Stomach (tissue), 9 donors: ENCODE data around the gene RPTOR. TPM values are rescaled to one million over a fixed set of nuclear protein-coding genes. Genes with fewer than 3 reads are reported as not detected.
A peak's percentile ranks its signal among the peaks of the same experiment; 100 is the strongest.

ENCODE experiments used
- DNase-seq, 2 donors: peaks; one replicate each; pipeline versions ENCODE4 v3.0.0 to v3.0.0-alpha.2; 2013 to 2019
- H3K27ac ChIP-seq, 5 donors: fragments of 200-600 bp in 4 of 5; sonication (generic) in 4 of 5; one replicate each; pipeline ENCODE4 v1.5.1; 2013 to 2019; ENCODE audit warnings: mild to moderate bottlenecking in 1 of 5, moderate library complexity in 1 of 5
- H3K27me3 ChIP-seq, 3 donors: fragments of 200-600 bp; sonication (generic); one replicate each; pipeline ENCODE4 v1.5.1; 2017 to 2019; ENCODE audit warnings: mixed run types in 1 of 3
- H3K36me3 ChIP-seq, 4 donors: fragments of 200-600 bp; sonication (generic); 1 replicate in 3 of 4; 2 replicates in 1 of 4; pipeline ENCODE4 v1.5.1; 2016 to 2019
- H3K4me1 ChIP-seq, 4 donors: fragments of 200-600 bp; sonication (generic); one replicate each; pipeline ENCODE4 v1.5.1; 2016 to 2019
- H3K4me3 ChIP-seq, 4 donors: fragments of 200-600 bp; sonication (generic) in 3 of 4; one replicate each; pipeline ENCODE4 v1.5.1; 2016 to 2019; ENCODE audit warnings: mild to moderate bottlenecking in 1 of 4
- H3K9me3 ChIP-seq, 4 donors: fragments of 200-600 bp; sonication (generic); one replicate each; pipeline ENCODE4 v1.5.1; 2016 to 2019
- EP300 ChIP-seq: sonication (generic); formaldehyde crosslinking; IDR thresholded peaks from one replicate; pipeline ENCODE4 v1.6.1; 2017; ENCODE audit warnings: antibody characterized with exemption
- POLR2A ChIP-seq, 4 donors: fragments of 450-650 bp; IDR thresholded peaks; one replicate each; pipeline ENCODE4 v1.6.1; 2016; ENCODE audit warnings: antibody characterized with exemption in 4 of 4, control low read depth in 2 of 4, mild to moderate bottlenecking in 1 of 4, moderate library complexity in 1 of 4
- POLR2AphosphoS5 ChIP-seq, 3 donors: sonication (generic); formaldehyde crosslinking; IDR thresholded peaks; one replicate each; pipeline ENCODE4 v1.6.1; 2016; ENCODE audit warnings: antibody characterized with exemption in 3 of 3
- WGBS, 5 donors: extraction: QIAGEN DNeasy Blood & Tissue Kit in 3 of 5; methylation state at CpG; one replicate each; pipeline versions ENCODE4 v1.1.5 to v1.1.7; 2013 to 2018; 5-methylcytosine and 5-hydroxymethylcytosine counted together
- intact Hi-C: fragments of 100-400 bp; cut with DNase I; formaldehyde crosslinking; loops from one replicate; pipeline ENCODE4 v1.15.1; 2023; ENCODE audit warnings: low total_unique reads
- polyA plus RNA-seq, 3 donors: library from polyadenylated mRNA; stranded (reverse); fragments of 200-250 nt; gene quantifications; one replicate each; pipeline ENCODE4 v1.2.3, GENCODE V29; 2013
- total RNA-seq, 5 donors: library from RNA; depleted of rRNA; stranded (reverse); fragments of >200 nt; gene quantifications; one replicate each; pipeline versions ENCODE4 v1.1.0 to v1.2.3, GENCODE V29; 2014 to 2016
- TF ChIP-seq, protein P1 (sequence below), 7 experiments: fragments of 450-650 bp in 4 of 7; fragments of 200-600 bp in 3 of 7; sonication (generic) in 3 of 7; IDR thresholded peaks; one replicate each; pipeline ENCODE4 v1.5.1; 2016 to 2019; ENCODE audit warnings: antibody characterized with exemption in 7 of 7, control low read depth in 2 of 7, mild to moderate bottlenecking in 1 of 7
- donor health status: healthy with polysubstance abuse.
- donor health status: Bipolar disorder and iron deficiency.
- donor health status: healthy.

Gene RPTOR
- total and polyA plus RNA-seq, 8 donors = 3.8 to 103 (median 19.3) TPM

DNA sequence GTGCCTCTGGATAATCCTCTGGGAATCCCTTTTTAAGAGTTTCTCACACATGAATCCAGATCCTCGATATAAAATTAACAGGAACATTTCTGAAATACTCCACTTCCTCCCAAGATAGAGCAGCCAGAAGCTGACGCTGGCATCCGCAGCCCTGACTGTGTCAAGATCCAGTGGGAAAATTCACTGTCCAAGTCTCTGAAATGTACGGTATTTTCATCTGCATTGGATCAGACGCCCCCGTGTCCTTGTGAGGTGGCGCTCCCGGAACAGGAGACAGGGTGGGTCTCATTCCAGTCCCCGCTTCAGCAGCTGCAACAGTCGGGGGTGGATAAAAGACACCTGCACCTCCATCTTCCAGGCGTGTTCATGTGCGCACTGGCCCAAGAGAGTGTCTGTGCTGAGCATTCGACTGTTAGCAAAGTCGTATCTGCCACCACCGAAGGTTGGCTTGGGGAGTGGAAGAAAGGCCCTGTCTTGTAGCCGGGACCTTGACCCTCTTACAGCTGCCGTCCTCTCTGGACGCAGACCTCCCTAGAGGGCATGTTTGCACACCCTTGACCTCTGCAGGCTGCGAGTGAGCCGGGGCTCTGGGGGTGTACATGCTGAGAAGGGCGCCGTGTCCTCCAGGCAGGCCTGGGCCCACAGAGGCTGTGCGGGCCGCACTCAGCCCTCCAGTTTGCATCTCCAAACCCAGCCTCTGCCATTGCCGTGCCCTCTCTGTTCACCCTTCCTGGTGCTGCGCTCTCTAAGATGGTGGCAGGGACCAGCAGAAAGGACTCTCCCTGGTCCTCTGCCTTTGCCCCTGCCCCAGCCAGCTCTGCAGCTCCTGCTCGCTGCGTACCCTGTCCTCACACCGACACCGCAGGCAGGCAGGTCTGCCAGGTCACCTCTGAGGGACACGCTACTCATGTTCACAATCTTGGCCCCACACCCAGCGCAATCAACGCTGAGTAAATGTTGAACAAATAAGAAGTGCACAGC, 375.0 kb downstream of the RPTOR start:
- Histone ChIP-seq H3K4me1 (peaks cover 0 to 29% (median 16%) of the 10 kb centered on the region in 4 donors), H3K4me3 (no peak overlapping the region), H3K27ac (peak overlapping the region; percentile 16 to 59 (median 30)), H3K36me3 (peaks cover 9 to 77% (median 60%) of the 10 kb centered on the region in 4 donors), H3K27me3 (no peaks in the 10 kb centered on the region), H3K9me3 (no peaks in the 10 kb centered on the region)
- intact Hi-C loops = no loop called here
- TF ChIP-seq POLR2AphosphoS5 (IDR thresholded peaks at IDR 0.05) = no peak
- TF ChIP-seq EP300 = no peak
- TF ChIP-seq, protein P1, sequence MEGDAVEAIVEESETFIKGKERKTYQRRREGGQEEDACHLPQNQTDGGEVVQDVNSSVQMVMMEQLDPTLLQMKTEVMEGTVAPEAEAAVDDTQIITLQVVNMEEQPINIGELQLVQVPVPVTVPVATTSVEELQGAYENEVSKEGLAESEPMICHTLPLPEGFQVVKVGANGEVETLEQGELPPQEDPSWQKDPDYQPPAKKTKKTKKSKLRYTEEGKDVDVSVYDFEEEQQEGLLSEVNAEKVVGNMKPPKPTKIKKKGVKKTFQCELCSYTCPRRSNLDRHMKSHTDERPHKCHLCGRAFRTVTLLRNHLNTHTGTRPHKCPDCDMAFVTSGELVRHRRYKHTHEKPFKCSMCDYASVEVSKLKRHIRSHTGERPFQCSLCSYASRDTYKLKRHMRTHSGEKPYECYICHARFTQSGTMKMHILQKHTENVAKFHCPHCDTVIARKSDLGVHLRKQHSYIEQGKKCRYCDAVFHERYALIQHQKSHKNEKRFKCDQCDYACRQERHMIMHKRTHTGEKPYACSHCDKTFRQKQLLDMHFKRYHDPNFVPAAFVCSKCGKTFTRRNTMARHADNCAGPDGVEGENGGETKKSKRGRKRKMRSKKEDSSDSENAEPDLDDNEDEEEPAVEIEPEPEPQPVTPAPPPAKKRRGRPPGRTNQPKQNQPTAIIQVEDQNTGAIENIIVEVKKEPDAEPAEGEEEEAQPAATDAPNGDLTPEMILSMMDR (IDR thresholded peaks at IDR 0.05) = no peak
- no peak for TF ChIP-seq POLR2A (IDR thresholded peaks at IDR 0.05)
- 62 to 75% (median 70%) methylated on average over 18 to 33 of the region's 33 CpGs for WGBS, 5 donors
- peak; percentile 47 to 85 for DNase-seq

DNA sequence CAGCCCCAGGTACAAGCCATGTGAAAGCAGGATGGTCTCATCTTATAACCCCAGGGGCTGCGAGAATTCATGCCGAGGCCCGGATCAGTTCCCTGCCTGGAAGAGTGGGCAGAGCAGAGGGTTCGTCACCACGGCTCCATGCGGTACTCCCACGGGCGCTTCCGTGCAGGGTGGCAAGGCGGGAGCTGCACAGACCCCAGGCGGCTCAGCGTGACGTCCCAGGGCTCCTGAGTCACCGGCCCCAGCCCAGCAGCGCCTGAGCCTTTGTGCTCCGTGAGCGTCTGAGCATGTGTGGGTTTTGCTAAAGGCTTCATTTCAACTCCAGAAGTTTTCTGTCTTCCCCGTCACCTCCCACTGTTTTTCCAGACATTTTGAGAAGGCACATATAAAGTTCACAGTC, 375.8 kb downstream of the RPTOR start:
- H3K36me3 ChIP-seq = peaks cover 17 to 81% (median 64%) of the 10 kb centered on the region in 4 donors
- DNase-seq = peak in 1 of 2 donors; percentile 80
- H3K27ac ChIP-seq = peak overlapping the region in 4 of 5 donors; percentile 9 to 59 (median 45)
- no peaks in the 10 kb centered on the region for H3K27me3 ChIP-seq
- H3K4me3 ChIP-seq = no peak overlapping the region
- 68 to 90% (median 70%) methylated on average over 11 to 18 of the region's 18 CpGs for WGBS, 5 donors
- H3K9me3 ChIP-seq = no peaks in the 10 kb centered on the region
- intact Hi-C loops = no loop called here
- no peak for TF ChIP-seq POLR2A (IDR thresholded peaks at IDR 0.05)
- TF ChIP-seq POLR2AphosphoS5 (IDR thresholded peaks at IDR 0.05) = no peak
- TF ChIP-seq, protein P1 (IDR thresholded peaks at IDR 0.05) = no peak
- no peak for TF ChIP-seq EP300
- H3K4me1 ChIP-seq = peaks cover 0 to 29% (median 16%) of the 10 kb centered on the region in 4 donors

DNA sequence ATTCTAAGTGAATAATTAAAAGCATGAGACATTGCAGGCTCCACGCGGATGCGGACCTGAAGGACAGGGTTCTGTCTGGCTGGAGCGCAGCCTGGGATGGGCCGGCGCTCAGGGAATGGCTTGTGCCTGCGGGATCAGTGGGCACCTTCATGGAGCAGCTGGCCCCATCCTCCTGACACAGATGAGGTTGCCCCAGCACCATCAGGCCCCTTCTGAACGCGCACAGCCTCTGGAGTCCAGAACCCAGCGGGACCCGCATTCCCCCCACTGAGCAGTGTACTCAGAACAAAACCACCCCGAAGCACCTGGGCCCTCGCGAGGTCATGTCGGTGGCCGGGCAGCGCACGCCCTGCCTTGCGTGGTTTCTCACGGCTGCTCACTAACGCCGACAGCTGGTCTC, 376.5 kb downstream of the RPTOR start:
- Histone ChIP-seq H3K4me3 (no peak overlapping the region), H3K36me3 (peaks cover 18 to 82% (median 67%) of the 10 kb centered on the region in 4 donors), H3K27ac (no peak overlapping the region), H3K27me3 (no peaks in the 10 kb centered on the region), H3K9me3 (no peaks in the 10 kb centered on the region), H3K4me1 (peaks cover 0 to 29% (median 16%) of the 10 kb centered on the region in 4 donors)
- DNase-seq = no peak
- intact Hi-C loops = no loop called here
- TF ChIP-seq POLR2A (IDR thresholded peaks at IDR 0.05) (no peak), EP300 (no peak), POLR2AphosphoS5 (IDR thresholded peaks at IDR 0.05) (no peak)
- TF ChIP-seq, protein P1 (IDR thresholded peaks at IDR 0.05) = no peak
- 89 to 97% (median 95%) methylated on average over 22 of the region's 22 CpGs for WGBS, 5 donors

DNA sequence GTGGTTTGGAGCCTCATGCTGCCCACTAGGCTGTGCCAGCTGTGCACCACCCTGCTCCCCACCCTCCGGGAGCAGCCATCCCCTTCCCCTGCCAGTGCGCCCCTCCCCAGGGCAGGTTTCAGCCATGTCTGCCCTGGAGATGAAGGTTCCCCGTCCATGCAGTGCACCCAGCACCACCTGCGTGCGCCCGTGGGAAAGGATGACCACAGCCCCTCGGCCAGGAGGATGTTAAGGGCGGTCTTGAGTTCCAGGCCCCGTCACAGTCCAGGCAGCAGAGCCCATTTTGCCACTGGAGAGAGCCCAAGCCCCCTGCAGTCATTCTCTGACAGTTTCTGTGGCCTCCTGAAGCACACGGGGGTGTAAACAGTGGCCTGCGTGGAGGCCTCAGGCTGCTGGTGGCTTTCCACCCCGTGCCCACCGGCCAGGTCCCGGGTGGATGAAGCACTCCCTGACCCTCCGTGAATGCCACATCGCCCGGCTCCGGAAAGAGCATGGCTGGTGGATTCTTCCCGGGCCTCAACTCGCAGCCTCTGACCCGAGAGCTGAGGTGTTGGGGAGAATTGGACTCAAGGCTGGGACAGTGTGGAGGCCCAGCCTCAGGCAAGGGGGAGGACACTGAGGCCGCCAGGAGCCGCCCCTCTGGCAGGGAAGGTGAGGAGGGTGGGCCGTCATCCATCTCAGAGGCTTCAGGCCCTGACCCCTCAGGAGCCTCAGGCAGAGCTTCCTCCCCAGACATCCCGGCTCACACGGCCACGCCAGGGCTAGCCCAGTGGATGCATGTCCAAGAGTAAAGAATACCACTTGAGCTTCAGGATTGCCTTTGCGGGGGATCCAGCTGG, 377.3 kb downstream of the RPTOR start:
- H3K27ac ChIP-seq = no peak overlapping the region
- WGBS, 5 donors = 94 to 98% (median 97%) methylated on average over 18 to 28 of the region's 28 CpGs
- H3K4me1 ChIP-seq = peaks cover 0 to 29% (median 16%) of the 10 kb centered on the region in 4 donors
- H3K4me3 ChIP-seq = no peak overlapping the region
- DNase-seq = no peak
- intact Hi-C loops = no loop called here
- no peaks in the 10 kb centered on the region for H3K27me3 ChIP-seq
- peaks cover 15 to 86% (median 71%) of the 10 kb centered on the region in 4 donors for H3K36me3 ChIP-seq
- H3K9me3 ChIP-seq = no peaks in the 10 kb centered on the region
- TF ChIP-seq EP300 (no peak), POLR2AphosphoS5 (IDR thresholded peaks at IDR 0.05) (no peak), POLR2A (IDR thresholded peaks at IDR 0.05) (no peak)
- TF ChIP-seq, protein P1 (IDR thresholded peaks at IDR 0.05) = no peak
